ENCODE measurements around the gene CYBA. TPM values are rescaled to one million over a fixed set of nuclear protein-coding genes. Genes with fewer than 3 reads are reported as not detected.

CYBA gene
- total RNA-seq, 1 donor from 2014 or later, result 116 TPM

- Mint-ChIP-seq H3K4me1 (no peaks in the 10 kb centered on the region), H3K36me3 (no peaks in the 10 kb centered on the region), H3K4me3 (no peak overlapping the region), H3K27ac (no peak overlapping the region), H3K9me3 (no peaks in the 10 kb centered on the region), H3K27me3 (ENCODE audit: low read depth) (peaks cover 21% of the 10 kb centered on the region)
- TF ChIP-seq CTCF (IDR thresholded peaks at IDR 0.05; ENCODE audit: unreplicated experiment), result no peak
- no peak for DNase-seq (ENCODE audit: low spot score in 2 of 2, unreplicated experiment in 2 of 2)
These were observed 27.5 kb upstream of the CYBA start for GRCh38 chr16:88678224-88678979.

- no peak overlapping the region for H3K27ac Mint-ChIP-seq
- no peak for DNase-seq (ENCODE audit: low spot score in 2 of 2, unreplicated experiment in 2 of 2)
- H3K36me3 Mint-ChIP-seq, result no peaks in the 10 kb centered on the region
- no peak for TF ChIP-seq CTCF (IDR thresholded peaks at IDR 0.05; ENCODE audit: unreplicated experiment)
- no peaks in the 10 kb centered on the region for H3K4me1 Mint-ChIP-seq
- no peaks in the 10 kb centered on the region for H3K9me3 Mint-ChIP-seq
- no peak overlapping the region for H3K4me3 Mint-ChIP-seq
- H3K27me3 Mint-ChIP-seq (ENCODE audit: low read depth), result peaks cover 18% of the 10 kb centered on the region
These were observed 26.9 kb upstream of the CYBA start for GRCh38 chr16:88677721-88678120.

GRCh38 chr16:88676502-88677242 is 25.8 kb upstream of the CYBA start:
- Mint-ChIP-seq H3K9me3 (no peaks in the 10 kb centered on the region), H3K27ac (no peak overlapping the region), H3K4me1 (no peaks in the 10 kb centered on the region), H3K27me3 (ENCODE audit: low read depth) (peaks cover 9% of the 10 kb centered on the region), H3K4me3 (no peak overlapping the region), H3K36me3 (no peaks in the 10 kb centered on the region)
- TF ChIP-seq CTCF (IDR thresholded peaks at IDR 0.05; ENCODE audit: unreplicated experiment), result no peak
- no peak for DNase-seq (ENCODE audit: low spot score in 2 of 2, unreplicated experiment in 2 of 2)

- H3K27me3 Mint-ChIP-seq (ENCODE audit: low read depth), result no peaks in the 10 kb centered on the region
- H3K4me3 Mint-ChIP-seq, result no peak overlapping the region
- no peaks in the 10 kb centered on the region for H3K36me3 Mint-ChIP-seq
- no peak overlapping the region for H3K27ac Mint-ChIP-seq
- TF ChIP-seq CTCF (IDR thresholded peaks at IDR 0.05; ENCODE audit: unreplicated experiment), result no peak
- H3K4me1 Mint-ChIP-seq, result no peaks in the 10 kb centered on the region
- H3K9me3 Mint-ChIP-seq, result no peaks in the 10 kb centered on the region
- DNase-seq (ENCODE audit: low spot score in 2 of 2, unreplicated experiment in 2 of 2), result no peak
These were observed 23.0 kb upstream of the CYBA start for GRCh38 chr16:88673716-88674379.

GRCh38 chr16:88672776-88673175 is 21.9 kb upstream of the CYBA start:
- Mint-ChIP-seq H3K27me3 (ENCODE audit: low read depth) (no peaks in the 10 kb centered on the region), H3K4me3 (no peak overlapping the region), H3K36me3 (no peaks in the 10 kb centered on the region), H3K27ac (no peak overlapping the region), H3K9me3 (no peaks in the 10 kb centered on the region), H3K4me1 (no peaks in the 10 kb centered on the region)
- TF ChIP-seq CTCF (IDR thresholded peaks at IDR 0.05; ENCODE audit: unreplicated experiment), result no peak
- DNase-seq (ENCODE audit: low spot score in 2 of 2, unreplicated experiment in 2 of 2), result no peak
